ENCODE data around the gene BBS9.

Gene BBS9

GRCh38 chr7:33593611-33594010 lies 464.2 kb downstream of the BBS9 start:
- DNase-seq (ENCODE audit: low read depth in 4 of 4, low spot score in 1 of 4) = no peak

- DNase-seq (ENCODE audit: low read depth in 4 of 4, low spot score in 1 of 4) = no peak
These were observed 467.3 kb downstream of the BBS9 start for GRCh38 chr7:33596686-33597085.

- DNase-seq (ENCODE audit: low read depth in 4 of 4, low spot score in 1 of 4) = no peak
These were observed 467.8 kb downstream of the BBS9 start for GRCh38 chr7:33597181-33597580.

GRCh38 chr7:33601101-33601500 lies 471.7 kb downstream of the BBS9 start:
- DNase-seq (ENCODE audit: low read depth in 4 of 4, low spot score in 1 of 4) = no peak

GRCh38 chr7:33601884-33602283 lies 472.5 kb downstream of the BBS9 start:
- DNase-seq (ENCODE audit: low read depth in 4 of 4, low spot score in 1 of 4) = no peak

- no peak for DNase-seq (ENCODE audit: low read depth in 4 of 4, low spot score in 1 of 4)
These were observed 474.7 kb downstream of the BBS9 start for GRCh38 chr7:33604056-33604455.

- no peak for DNase-seq (ENCODE audit: low read depth in 4 of 4, low spot score in 1 of 4)
These were observed 481.6 kb downstream of the BBS9 start for GRCh38 chr7:33610918-33611317.

- DNase-seq (ENCODE audit: low read depth in 4 of 4, low spot score in 1 of 4) = no peak
These were observed 483.1 kb downstream of the BBS9 start for GRCh38 chr7:33612442-33612841.

- no peak for DNase-seq (ENCODE audit: low read depth in 4 of 4, low spot score in 1 of 4)
These were observed 485.2 kb downstream of the BBS9 start for GRCh38 chr7:33614357-33615117.

GRCh38 chr7:33616752-33617151 lies 487.4 kb downstream of the BBS9 start:
- no peak for DNase-seq (ENCODE audit: low read depth in 4 of 4, low spot score in 1 of 4)

GRCh38 chr7:33619264-33619663 lies 489.9 kb downstream of the BBS9 start:
- no peak for DNase-seq (ENCODE audit: low read depth in 4 of 4, low spot score in 1 of 4)

- DNase-seq (ENCODE audit: low read depth in 4 of 4, low spot score in 1 of 4) = no peak
These were observed 493.9 kb downstream of the BBS9 start for GRCh38 chr7:33623267-33623666.

GRCh38 chr7:33624215-33624614 lies 494.9 kb downstream of the BBS9 start:
- DNase-seq (ENCODE audit: low read depth in 4 of 4, low spot score in 1 of 4) = no peak

- no peak for DNase-seq (ENCODE audit: low read depth in 4 of 4, low spot score in 1 of 4)
These were observed 497.5 kb downstream of the BBS9 start for GRCh38 chr7:33626869-33627268.

- no peak for DNase-seq (ENCODE audit: low read depth in 4 of 4, low spot score in 1 of 4)
These were observed 498.4 kb downstream of the BBS9 start for GRCh38 chr7:33627741-33628140.

- DNase-seq (ENCODE audit: low read depth in 4 of 4, low spot score in 1 of 4) = no peak
These were observed 499.5 kb downstream of the BBS9 start for GRCh38 chr7:33628894-33629293.

- DNase-seq (ENCODE audit: low read depth in 4 of 4, low spot score in 1 of 4) = no peak
These were observed 501.0 kb downstream of the BBS9 start for GRCh38 chr7:33630359-33630758.

GRCh38 chr7:33632322-33632721 lies 503.0 kb downstream of the BBS9 start:
- no peak for DNase-seq (ENCODE audit: low read depth in 4 of 4, low spot score in 1 of 4)

GRCh38 chr7:33632840-33633525 lies 503.6 kb downstream of the BBS9 start:
- no peak for DNase-seq (ENCODE audit: low read depth in 4 of 4, low spot score in 1 of 4)

- no peak for DNase-seq (ENCODE audit: low read depth in 4 of 4, low spot score in 1 of 4)
These were observed 505.2 kb downstream of the BBS9 start for GRCh38 chr7:33634606-33635005.

- DNase-seq (ENCODE audit: low read depth in 4 of 4, low spot score in 1 of 4) = no peak
These were observed 507.0 kb downstream of the BBS9 start for GRCh38 chr7:33636359-33636758.

GRCh38 chr7:33639552-33640197 lies 510.3 kb downstream of the BBS9 start:
- no peak for DNase-seq (ENCODE audit: low read depth in 4 of 4, low spot score in 1 of 4)

Measured in stimulated activated CD4-positive, alpha-beta T cell treated with anti-CD3 and anti-CD28 coated beads, Interleukin-1b, Interleukin-23, amount 100 ng/mL, for 24 hours (primary cell).